Thoracic aorta (tissue), 2 donors: ENCODE data around the gene NPLOC4. TPM values are rescaled to one million over a fixed set of nuclear protein-coding genes. Genes with fewer than 3 reads are reported as not detected.
"Not testable (repeated sequence)": the region's sequence is repeated elsewhere in the genome, so short reads cannot be mapped to it uniquely, and the experiment has no call there.

Experiments used
- ATAC-seq: fragments of 150-250 bp; one replicate; pipeline ENCODE4 v1.8.0; 2017; ENCODE audit warnings: low read depth; ENCODE audit not compliant: insufficient number of reproducible peaks, low FRiP score
- DNase-seq: peaks from one replicate; pipeline ENCODE4 v3.0.0-alpha.2; 2020; ENCODE audit warnings: low spot score
- H3K27ac ChIP-seq, 2 donors: fragments of 200-600 bp; sonication (generic); 1 replicate in 1 of 2; 2 replicates in 1 of 2; pipeline ENCODE4 v1.5.1; 2016; ENCODE audit warnings: mild to moderate bottlenecking in 2 of 2, moderate library complexity in 2 of 2
- H3K27me3 ChIP-seq: fragments of 200-600 bp; sonication (generic); replicated peaks from 2 replicates; pipeline ENCODE4 v1.6.0; 2016; ENCODE audit warnings: mild to moderate bottlenecking; ENCODE audit not compliant: insufficient read depth
- H3K36me3 ChIP-seq: fragments of 200-600 bp; sonication (generic); one replicate; pipeline ENCODE4 v1.5.1; 2016
- H3K4me1 ChIP-seq, 2 donors: fragments of 200-600 bp; sonication (generic); 1 replicate in 1 of 2; 2 replicates in 1 of 2; pipeline versions ENCODE4 v1.5.1 to v1.6.0; 2016; ENCODE audit warnings: low read depth in 2 of 2, mild to moderate bottlenecking in 1 of 2; ENCODE audit not compliant: control insufficient read depth in 1 of 2
- H3K4me3 ChIP-seq: fragments of 200-600 bp; sonication (generic); 2 replicates; pipeline ENCODE4 v1.5.1; 2016; ENCODE audit warnings: mild to moderate bottlenecking
- H3K9me3 ChIP-seq: fragments of 200-600 bp; sonication (generic); 2 replicates; pipeline ENCODE4 v1.5.1; 2016
- total RNA-seq, 2 donors: library from RNA; depleted of rRNA; stranded (reverse); fragments of >200 nt; gene quantifications; one replicate each; pipeline versions ENCODE4 v1.1.0 to v1.2.3, GENCODE V29; 2016
- TF ChIP-seq, protein P1 (sequence below): fragments of 200-600 bp; sonication (generic); IDR thresholded peaks from one replicate; pipeline ENCODE4 v1.5.1; 2019; ENCODE audit warnings: antibody characterized with exemption

NPLOC4 gene
- total RNA-seq, 2 donors from 2014 or later = 77.3 to 105 TPM

DNA sequence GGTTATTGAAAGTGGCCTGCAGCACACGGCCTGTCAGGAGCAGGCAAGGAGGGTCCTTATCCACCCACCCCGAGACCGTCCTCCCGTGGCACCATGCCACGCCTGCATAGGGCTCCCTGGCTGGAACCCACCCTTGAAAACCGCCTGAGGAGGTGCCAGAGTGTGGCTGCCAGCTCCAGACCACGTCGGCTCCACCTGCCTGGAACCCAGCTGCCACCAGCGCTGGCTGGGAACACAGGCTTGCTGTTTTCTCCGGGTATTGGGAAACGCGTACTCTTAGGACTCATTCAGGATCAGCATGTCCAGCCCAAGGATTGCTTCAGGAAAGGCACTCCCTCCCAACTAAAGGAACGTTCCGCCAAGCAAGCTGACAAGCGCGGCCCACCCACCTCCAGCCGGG lies 40.0 kb upstream of the NPLOC4 start:
- Histone ChIP-seq H3K4me1 (no peaks in the 10 kb centered on the region), H3K9me3 (no peaks in the 10 kb centered on the region), H3K36me3 (peaks cover 18% of the 10 kb centered on the region), H3K4me3 (no peak overlapping the region), H3K27ac (no peak overlapping the region), H3K27me3 (no peaks in the 10 kb centered on the region)
- DNase-seq (no peak), ATAC-seq (no peak)
- TF ChIP-seq, protein P1, sequence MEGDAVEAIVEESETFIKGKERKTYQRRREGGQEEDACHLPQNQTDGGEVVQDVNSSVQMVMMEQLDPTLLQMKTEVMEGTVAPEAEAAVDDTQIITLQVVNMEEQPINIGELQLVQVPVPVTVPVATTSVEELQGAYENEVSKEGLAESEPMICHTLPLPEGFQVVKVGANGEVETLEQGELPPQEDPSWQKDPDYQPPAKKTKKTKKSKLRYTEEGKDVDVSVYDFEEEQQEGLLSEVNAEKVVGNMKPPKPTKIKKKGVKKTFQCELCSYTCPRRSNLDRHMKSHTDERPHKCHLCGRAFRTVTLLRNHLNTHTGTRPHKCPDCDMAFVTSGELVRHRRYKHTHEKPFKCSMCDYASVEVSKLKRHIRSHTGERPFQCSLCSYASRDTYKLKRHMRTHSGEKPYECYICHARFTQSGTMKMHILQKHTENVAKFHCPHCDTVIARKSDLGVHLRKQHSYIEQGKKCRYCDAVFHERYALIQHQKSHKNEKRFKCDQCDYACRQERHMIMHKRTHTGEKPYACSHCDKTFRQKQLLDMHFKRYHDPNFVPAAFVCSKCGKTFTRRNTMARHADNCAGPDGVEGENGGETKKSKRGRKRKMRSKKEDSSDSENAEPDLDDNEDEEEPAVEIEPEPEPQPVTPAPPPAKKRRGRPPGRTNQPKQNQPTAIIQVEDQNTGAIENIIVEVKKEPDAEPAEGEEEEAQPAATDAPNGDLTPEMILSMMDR = no peak

DNA sequence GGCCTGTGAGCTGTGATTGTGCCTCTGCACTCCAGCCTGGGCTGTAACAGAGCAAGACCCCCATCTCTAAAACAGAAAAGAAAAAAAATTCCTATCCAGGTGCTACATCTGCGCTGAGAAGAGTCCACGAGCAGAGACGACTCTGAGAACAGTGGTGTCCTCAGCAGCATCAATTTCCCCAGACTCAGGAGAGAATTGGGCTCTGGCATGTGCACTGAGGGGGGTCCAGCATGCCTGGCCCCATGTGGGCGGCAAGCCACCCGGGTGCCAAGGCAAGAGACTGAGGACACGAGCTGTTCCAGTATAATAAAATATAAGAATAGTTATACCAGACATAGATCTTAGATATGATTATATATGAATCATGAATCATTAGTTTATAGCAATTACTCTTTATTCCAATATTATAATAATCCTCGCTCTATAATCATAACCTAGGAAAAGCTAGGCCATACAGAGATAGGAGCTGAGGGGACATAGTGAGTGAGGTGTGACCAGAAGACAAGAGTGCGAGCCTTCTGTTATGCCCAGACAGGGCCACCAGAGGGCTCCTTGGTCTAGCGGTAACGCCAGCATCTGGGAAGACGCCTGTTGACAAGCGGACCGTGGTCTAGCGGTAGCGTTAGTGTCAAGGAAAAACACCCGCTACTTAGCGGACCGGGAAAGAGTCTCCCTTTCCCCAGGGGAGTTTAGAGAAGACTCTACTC lies 38.8 kb upstream of the NPLOC4 start:
- TF ChIP-seq, protein P1 = peak; percentile 59
- not testable (repeated sequence) for H3K4me3 ChIP-seq, H3K9me3 ChIP-seq, ATAC-seq, H3K27ac ChIP-seq, H3K4me1 ChIP-seq, H3K27me3 ChIP-seq, DNase-seq
- peaks cover 29% of the 10 kb centered on the region for H3K36me3 ChIP-seq

DNA sequence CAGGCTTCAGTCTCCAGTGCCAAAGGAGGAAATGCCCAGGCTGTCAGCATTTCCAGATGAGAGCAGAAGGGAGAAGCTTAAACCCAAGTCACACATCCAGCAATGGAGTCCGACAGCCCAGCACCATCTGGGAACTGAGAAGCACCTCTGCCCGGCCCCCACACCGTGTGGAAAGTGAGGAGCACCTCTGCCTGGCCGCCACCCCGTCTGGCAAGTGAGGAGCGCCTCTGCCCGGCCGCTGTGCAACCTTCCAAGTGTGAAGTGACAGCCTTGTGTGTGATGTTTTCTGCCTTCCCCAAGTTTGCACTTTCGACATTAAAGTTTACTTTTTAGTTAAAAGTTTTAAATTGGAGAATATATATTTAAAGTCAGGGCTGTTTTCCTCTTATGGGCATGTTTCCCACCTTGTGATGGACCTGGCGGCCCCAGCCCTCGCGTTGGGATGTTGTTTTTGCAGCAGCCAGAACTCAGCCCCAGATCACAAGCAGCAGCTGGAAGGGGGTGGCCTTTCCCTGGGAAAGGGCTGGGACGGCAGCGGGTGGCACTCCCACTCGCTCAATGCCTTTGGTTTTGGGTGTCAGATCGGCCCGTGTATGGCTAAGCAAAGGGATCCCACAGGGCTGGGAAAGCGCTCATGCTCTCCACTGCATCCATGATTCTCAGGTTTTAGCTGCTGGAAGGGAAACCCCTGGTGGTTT lies 36.8 kb upstream of the NPLOC4 start:
- H3K4me3 ChIP-seq = no peak overlapping the region
- H3K36me3 ChIP-seq = peaks cover 40% of the 10 kb centered on the region
- H3K27ac ChIP-seq = no peak overlapping the region
- no peaks in the 10 kb centered on the region for H3K4me1 ChIP-seq
- TF ChIP-seq, protein P1 = no peak
- no peaks in the 10 kb centered on the region for H3K27me3 ChIP-seq
- no peak for ATAC-seq
- H3K9me3 ChIP-seq = no peaks in the 10 kb centered on the region
- no peak for DNase-seq

DNA sequence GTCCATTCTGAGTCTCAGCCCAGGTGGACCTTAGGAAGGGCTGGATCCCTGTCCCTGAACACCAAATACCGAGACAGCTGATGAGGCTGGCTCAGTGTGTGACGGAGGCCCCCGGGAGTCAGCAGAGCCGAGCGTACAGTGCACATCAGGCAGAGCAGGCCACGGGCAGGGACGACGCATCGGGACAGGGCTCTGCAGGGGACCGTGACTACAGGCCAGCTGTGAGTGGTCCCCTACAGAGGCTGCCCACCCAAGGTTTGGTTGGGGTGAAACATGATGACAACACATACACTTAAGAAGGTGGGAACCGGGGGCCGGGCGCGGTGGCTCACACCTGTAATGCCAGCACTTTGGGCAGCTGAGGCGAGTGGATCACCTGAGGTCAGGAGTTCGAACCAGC lies 36.0 kb upstream of the NPLOC4 start:
- H3K4me3 ChIP-seq = no peak overlapping the region
- no peaks in the 10 kb centered on the region for H3K27me3 ChIP-seq
- H3K36me3 ChIP-seq = peaks cover 40% of the 10 kb centered on the region
- H3K9me3 ChIP-seq = no peaks in the 10 kb centered on the region
- DNase-seq (no peak), ATAC-seq (no peak)
- H3K4me1 ChIP-seq = no peaks in the 10 kb centered on the region
- TF ChIP-seq, protein P1 = no peak
- H3K27ac ChIP-seq = no peak overlapping the region

DNA sequence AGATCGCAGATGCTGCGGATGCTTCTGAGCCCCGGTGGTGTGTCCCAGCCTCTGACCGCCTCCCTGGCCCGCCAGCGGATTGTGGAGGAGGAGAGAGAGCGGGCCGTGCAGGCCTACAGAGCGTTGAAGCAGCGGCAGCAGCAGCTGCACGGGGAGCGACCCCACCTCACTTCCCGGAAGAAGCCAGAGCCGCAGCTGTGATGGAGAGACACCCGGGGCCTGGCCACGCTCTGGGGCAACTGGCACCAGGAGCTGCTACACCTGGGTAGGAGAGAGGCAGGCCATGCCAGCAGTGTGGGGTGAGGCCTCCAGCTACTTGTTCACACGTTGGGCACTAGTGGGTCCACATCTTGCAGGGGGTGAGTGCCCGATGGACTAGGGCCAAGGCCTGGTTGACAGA lies 35.6 kb upstream of the NPLOC4 start:
- TF ChIP-seq, protein P1 = no peak
- H3K27ac ChIP-seq = no peak overlapping the region
- peaks cover 40% of the 10 kb centered on the region for H3K36me3 ChIP-seq
- H3K9me3 ChIP-seq = no peaks in the 10 kb centered on the region
- H3K27me3 ChIP-seq = no peaks in the 10 kb centered on the region
- H3K4me3 ChIP-seq = no peak overlapping the region
- DNase-seq (no peak), ATAC-seq (no peak)
- H3K4me1 ChIP-seq = peaks cover 4% of the 10 kb centered on the region in 2 donors
